A549 treated with AZD9567 at 1 μM for 4 hours (cell line): ENCODE measurements around the gene RDH13. TPM values are rescaled to one million over a fixed set of nuclear protein-coding genes. Genes with fewer than 3 reads are reported as not detected.

Experiments
- total RNA-seq: library from RNA; stranded (reverse); fragments of 200-300 nt; extraction: Qiagen RNA extraction; gene quantifications from 5 replicates; pipeline ENCODE4 v1.2.3, GENCODE V29; 2022; ENCODE audit not compliant: insufficient read depth

RDH13 gene
- 16.1 to 23.0 TPM (median 21.7 TPM) in 5 replicates for total RNA-seq

GRCh38 chr19:55062735-55063491, at the start of gene RDH13:
TSS of gene RDH13 (minus strand) at chr19:55063148. CDS start at chr19:55063032, 116 bp downstream.

GRCh38 chr19:55075371-55075998, 12.5 kb upstream of the RDH13 start, which contains the start of gene EPS8L1:
TSS of gene EPS8L1 (plus strand) at chr19:55075869. CDS start at chr19:55076445, 576 bp downstream.

Other genes with a start within 250 kb of the RDH13 start
- not detected in 5 replicates for gene KIR3DL1, start 246.7 kb downstream of the RDH13 start, total RNA-seq
- gene KIR2DS4, start 230.5 kb downstream of the RDH13 start, total RNA-seq: not detected in 5 replicates
- gene KIR3DL2, start 212.7 kb downstream of the RDH13 start, total RNA-seq: not detected in 5 replicates
- gene FCAR, start 188.9 kb downstream of the RDH13 start, total RNA-seq: not detected in 5 replicates
- not detected in 5 replicates for gene NCR1, start 157.0 kb downstream of the RDH13 start, total RNA-seq
- gene NLRP7, start 115.6 kb downstream of the RDH13 start, total RNA-seq: 0.03 TPM in 1 of 5 replicates, not detected in the others
- gene NLRP2, start 96.8 kb downstream of the RDH13 start, total RNA-seq: 26.2 to 29.9 TPM (median 28.2 TPM) in 5 replicates
- gene GP6, start 24.9 kb downstream of the RDH13 start, total RNA-seq: 0.07 to 0.22 TPM (median 0.15 TPM) in 4 of 5 replicates, not detected in the other
- 4.6 to 5.8 TPM (median 4.7 TPM) in 5 replicates for gene EPS8L1, start 12.7 kb upstream of the RDH13 start, total RNA-seq
- gene PPP1R12C, start 54.5 kb upstream of the RDH13 start, total RNA-seq: 47.3 to 102 TPM (median 98.9 TPM) in 5 replicates
- gene TNNT1, start 86.1 kb upstream of the RDH13 start, total RNA-seq: 88.1 to 142 TPM (median 130 TPM) in 5 replicates
- gene TNNI3, start 94.6 kb upstream of the RDH13 start, total RNA-seq: 6.9 to 9.8 TPM (median 7.9 TPM) in 5 replicates
- gene DNAAF3, start 103.5 kb upstream of the RDH13 start, total RNA-seq: 5.8 to 9.4 TPM (median 6.7 TPM) in 5 replicates
- gene SYT5, start 117.1 kb upstream of the RDH13 start, total RNA-seq: 1.8 to 9.1 TPM (median 4.2 TPM) in 5 replicates
- gene PTPRH, start 146.4 kb upstream of the RDH13 start, total RNA-seq: 2.1 to 3.8 TPM (median 3.1 TPM) in 5 replicates
- gene TMEM86B, start 165.6 kb upstream of the RDH13 start, total RNA-seq: 5.1 to 6.4 TPM (median 5.7 TPM) in 5 replicates
- 74.7 to 116 TPM (median 115 TPM) in 5 replicates for gene PPP6R1, start 195.9 kb upstream of the RDH13 start, total RNA-seq
- 129 to 149 TPM (median 137 TPM) in 5 replicates for gene HSPBP1, start 217.0 kb upstream of the RDH13 start, total RNA-seq
- gene BRSK1, start 220.8 kb upstream of the RDH13 start, total RNA-seq: 2.5 to 3.3 TPM (median 3.1 TPM) in 5 replicates